Neural cell (in vitro differentiated cells): ENCODE data around the gene FAM117B.

Experiments used
- EP300 ChIP-seq: fragments of 450-650 bp; conservative IDR thresholded peaks from 2 replicates; pipeline ENCODE4 v1.6.1; 2014; ENCODE audit warnings: antibody characterized with exemption, mild to moderate bottlenecking, moderate library complexity; ENCODE audit not compliant: poor library complexity, severe bottlenecking
- EZH2 ChIP-seq: fragments of 200-600, 300-800 bp; shearing (Covaris generic), sonication (generic); IDR thresholded peaks from 2 replicates; pipeline ENCODE4 v1.6.1; 2014; ENCODE audit warnings: antibody characterized with exemption, low read length, borderline replicate concordance, mild to moderate bottlenecking; ENCODE audit not compliant: insufficient read depth, poor library complexity, severe bottlenecking
- MXI1 ChIP-seq: fragments of 450-650 bp; conservative IDR thresholded peaks from 2 replicates; pipeline ENCODE4 v1.6.1; 2014; ENCODE audit warnings: antibody characterized with exemption, mild to moderate bottlenecking; ENCODE audit not compliant: poor library complexity, severe bottlenecking
- POLR2AphosphoS5 ChIP-seq: IDR thresholded peaks from 2 replicates; pipeline ENCODE4 v1.6.1; 2012
- RAD21 ChIP-seq: fragments of 450-650 bp; conservative IDR thresholded peaks from 2 replicates; pipeline ENCODE4 v1.6.1; 2014; ENCODE audit warnings: antibody characterized with exemption, mild to moderate bottlenecking, moderate library complexity
- SMC3 ChIP-seq: fragments of 450-650 bp; conservative IDR thresholded peaks from 2 replicates; pipeline ENCODE4 v1.6.1; 2014; ENCODE audit warnings: antibody characterized with exemption, mild to moderate bottlenecking, moderate library complexity; ENCODE audit not compliant: poor library complexity
- TAF1 ChIP-seq: IDR thresholded peaks from 2 replicates; pipeline ENCODE4 v1.6.1; 2012; ENCODE audit warnings: low read depth
- TF ChIP-seq, protein P1 (sequence below): fragments of 450-650 bp; IDR thresholded peaks from 2 replicates; pipeline ENCODE4 v1.5.1; 2014; ENCODE audit warnings: antibody characterized with exemption, mild to moderate bottlenecking, moderate library complexity; ENCODE audit not compliant: poor library complexity, severe bottlenecking
- TF ChIP-seq, protein P2 (sequence below): IDR thresholded peaks from 2 replicates; pipeline ENCODE4 v1.6.1; 2012; ENCODE audit warnings: borderline replicate concordance

DNA sequence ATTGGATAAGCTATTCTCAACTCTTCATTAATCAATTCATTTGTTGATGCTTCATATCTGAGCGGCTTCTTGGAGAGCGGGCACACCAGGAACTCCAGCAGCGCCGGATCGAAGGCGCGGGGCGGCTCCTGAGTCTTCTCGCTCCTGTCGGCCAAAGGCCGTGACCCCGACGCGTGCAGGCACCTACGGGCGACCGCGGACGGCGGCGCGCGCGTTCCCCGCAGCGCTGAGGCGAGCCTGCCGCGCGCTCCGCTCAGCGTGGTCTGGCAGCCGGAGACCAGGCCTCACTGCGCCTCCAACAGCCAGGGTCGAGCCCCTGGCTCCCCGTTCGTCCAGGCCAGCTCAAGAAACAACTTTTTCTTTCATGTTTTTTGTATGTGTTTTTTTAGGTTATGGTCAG, 139.3 kb downstream of the FAM117B start:
- TF ChIP-seq, protein P1, sequence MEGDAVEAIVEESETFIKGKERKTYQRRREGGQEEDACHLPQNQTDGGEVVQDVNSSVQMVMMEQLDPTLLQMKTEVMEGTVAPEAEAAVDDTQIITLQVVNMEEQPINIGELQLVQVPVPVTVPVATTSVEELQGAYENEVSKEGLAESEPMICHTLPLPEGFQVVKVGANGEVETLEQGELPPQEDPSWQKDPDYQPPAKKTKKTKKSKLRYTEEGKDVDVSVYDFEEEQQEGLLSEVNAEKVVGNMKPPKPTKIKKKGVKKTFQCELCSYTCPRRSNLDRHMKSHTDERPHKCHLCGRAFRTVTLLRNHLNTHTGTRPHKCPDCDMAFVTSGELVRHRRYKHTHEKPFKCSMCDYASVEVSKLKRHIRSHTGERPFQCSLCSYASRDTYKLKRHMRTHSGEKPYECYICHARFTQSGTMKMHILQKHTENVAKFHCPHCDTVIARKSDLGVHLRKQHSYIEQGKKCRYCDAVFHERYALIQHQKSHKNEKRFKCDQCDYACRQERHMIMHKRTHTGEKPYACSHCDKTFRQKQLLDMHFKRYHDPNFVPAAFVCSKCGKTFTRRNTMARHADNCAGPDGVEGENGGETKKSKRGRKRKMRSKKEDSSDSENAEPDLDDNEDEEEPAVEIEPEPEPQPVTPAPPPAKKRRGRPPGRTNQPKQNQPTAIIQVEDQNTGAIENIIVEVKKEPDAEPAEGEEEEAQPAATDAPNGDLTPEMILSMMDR = no peak
- no peak for TF ChIP-seq EP300
- TF ChIP-seq EZH2 = no peak
- TF ChIP-seq POLR2AphosphoS5 = no peak
- no peak for TF ChIP-seq MXI1
- TF ChIP-seq TAF1 = no peak
- TF ChIP-seq RAD21 = no peak
- no peak for TF ChIP-seq SMC3
- TF ChIP-seq, protein P2, sequence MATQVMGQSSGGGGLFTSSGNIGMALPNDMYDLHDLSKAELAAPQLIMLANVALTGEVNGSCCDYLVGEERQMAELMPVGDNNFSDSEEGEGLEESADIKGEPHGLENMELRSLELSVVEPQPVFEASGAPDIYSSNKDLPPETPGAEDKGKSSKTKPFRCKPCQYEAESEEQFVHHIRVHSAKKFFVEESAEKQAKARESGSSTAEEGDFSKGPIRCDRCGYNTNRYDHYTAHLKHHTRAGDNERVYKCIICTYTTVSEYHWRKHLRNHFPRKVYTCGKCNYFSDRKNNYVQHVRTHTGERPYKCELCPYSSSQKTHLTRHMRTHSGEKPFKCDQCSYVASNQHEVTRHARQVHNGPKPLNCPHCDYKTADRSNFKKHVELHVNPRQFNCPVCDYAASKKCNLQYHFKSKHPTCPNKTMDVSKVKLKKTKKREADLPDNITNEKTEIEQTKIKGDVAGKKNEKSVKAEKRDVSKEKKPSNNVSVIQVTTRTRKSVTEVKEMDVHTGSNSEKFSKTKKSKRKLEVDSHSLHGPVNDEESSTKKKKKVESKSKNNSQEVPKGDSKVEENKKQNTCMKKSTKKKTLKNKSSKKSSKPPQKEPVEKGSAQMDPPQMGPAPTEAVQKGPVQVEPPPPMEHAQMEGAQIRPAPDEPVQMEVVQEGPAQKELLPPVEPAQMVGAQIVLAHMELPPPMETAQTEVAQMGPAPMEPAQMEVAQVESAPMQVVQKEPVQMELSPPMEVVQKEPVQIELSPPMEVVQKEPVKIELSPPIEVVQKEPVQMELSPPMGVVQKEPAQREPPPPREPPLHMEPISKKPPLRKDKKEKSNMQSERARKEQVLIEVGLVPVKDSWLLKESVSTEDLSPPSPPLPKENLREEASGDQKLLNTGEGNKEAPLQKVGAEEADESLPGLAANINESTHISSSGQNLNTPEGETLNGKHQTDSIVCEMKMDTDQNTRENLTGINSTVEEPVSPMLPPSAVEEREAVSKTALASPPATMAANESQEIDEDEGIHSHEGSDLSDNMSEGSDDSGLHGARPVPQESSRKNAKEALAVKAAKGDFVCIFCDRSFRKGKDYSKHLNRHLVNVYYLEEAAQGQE = no peak
